Neural progenitor cell (in vitro differentiated cells): ENCODE results near the gene PRSS36. TPM values are rescaled to one million over a fixed set of nuclear protein-coding genes. Genes with fewer than 3 reads are reported as not detected.

Experiments
- DNase-seq: peaks from one replicate; pipeline ENCODE4 v3.0.0-alpha.2; 2016; ENCODE audit warnings: low spot score
- H2AFZ ChIP-seq: fragments of 200-600 bp; sonication (generic); replicated peaks from 2 replicates; pipeline ENCODE4 v1.6.1; 2016; ENCODE audit warnings: antibody characterized with exemption
- H3F3A ChIP-seq: fragments of 200-600 bp; sonication (generic); 2 replicates; pipeline ENCODE4 v1.6.1; 2016; ENCODE audit warnings: antibody characterized with exemption, low read depth
- H3K27ac ChIP-seq: fragments of 200-600 bp; sonication (generic); 2 replicates; pipeline ENCODE4 v1.5.1; 2016; ENCODE audit warnings: mild to moderate bottlenecking
- H3K27me3 ChIP-seq: fragments of 200-600 bp; sonication (generic); 2 replicates; pipeline ENCODE4 v1.6.1; 2016; ENCODE audit warnings: mild to moderate bottlenecking, moderate library complexity
- H3K36me3 ChIP-seq: fragments of 200-600 bp; sonication (generic); 2 replicates; pipeline ENCODE4 v1.5.1; 2016
- H3K4me1 ChIP-seq: fragments of 200-600 bp; sonication (generic); 2 replicates; pipeline ENCODE4 v1.6.1; 2016; ENCODE audit warnings: mixed run types
- H3K4me2 ChIP-seq: fragments of 200-600 bp; sonication (generic); 2 replicates; pipeline ENCODE4 v1.6.1; 2016
- H3K4me3 ChIP-seq: fragments of 200-600 bp; sonication (generic); 2 replicates; pipeline ENCODE4 v1.5.1; 2016
- H3K79me2 ChIP-seq: fragments of 200-600 bp; sonication (generic); 2 replicates; pipeline ENCODE4 v1.6.1; 2016; ENCODE audit warnings: low read depth
- H3K9ac ChIP-seq: fragments of 200-600 bp; sonication (generic); 2 replicates; pipeline ENCODE4 v1.6.1; 2016
- H3K9me3 ChIP-seq: fragments of 200-600 bp; sonication (generic); 2 replicates; pipeline ENCODE4 v1.5.1; 2016; ENCODE audit warnings: low read depth
- H4K20me1 ChIP-seq: fragments of 200-600 bp; sonication (generic); 2 replicates; pipeline ENCODE4 v1.6.1; 2016; ENCODE audit warnings: low read depth
- H3K27ac Mint-ChIP-seq: 3 replicates; pipeline ENCODE4 v1.8.0; 2021; ENCODE audit warnings: mixed read lengths
- H3K27me3 Mint-ChIP-seq: 2 replicates; pipeline ENCODE4 v1.8.0; 2022; ENCODE audit warnings: low read depth, mild to moderate bottlenecking, inconsistent platforms, moderate library complexity, mixed read lengths; ENCODE audit not compliant: insufficient read depth
- H3K36me3 Mint-ChIP-seq: 3 replicates; pipeline ENCODE4 v1.8.0; 2021; ENCODE audit warnings: mixed read lengths
- H3K4me1 Mint-ChIP-seq: 3 replicates; pipeline ENCODE4 v1.8.0; 2021; ENCODE audit warnings: mixed read lengths
- H3K4me3 Mint-ChIP-seq: 3 replicates; pipeline ENCODE4 v1.8.0; 2021; ENCODE audit warnings: mild to moderate bottlenecking, moderate library complexity, mixed read lengths
- H3K9me3 Mint-ChIP-seq: 3 replicates; pipeline ENCODE4 v1.8.0; 2020; ENCODE audit warnings: mixed read lengths
- CTCF ChIP-seq: fragments of 200-600 bp; sonication (generic); IDR thresholded peaks from 2 replicates; pipeline ENCODE4 v1.5.1; 2017; ENCODE audit warnings: antibody characterized with exemption, mild to moderate bottlenecking
- EZH2 ChIP-seq: fragments of 200-600 bp; sonication (generic); IDR thresholded peaks from 2 replicates; pipeline ENCODE4 v1.6.1; 2017; ENCODE audit warnings: antibody characterized with exemption, mild to moderate bottlenecking, moderate library complexity
- EZH2phosphoT487 ChIP-seq: fragments of 200-600 bp; sonication (generic); IDR thresholded peaks from 2 replicates; pipeline ENCODE4 v1.6.1; 2017; ENCODE audit warnings: antibody characterized with exemption
- total RNA-seq: library from RNA; depleted of rRNA; stranded (reverse); fragments of >200 nt; gene quantifications from 2 replicates; pipeline ENCODE4 v1.2.3, GENCODE V29; 2015; ENCODE audit warnings: low replicate concordance

The PRSS36 gene
- total RNA-seq, 1 donor from 2014 or later, result 0.30 TPM

- H3K36me3 ChIP-seq, result no peaks in the 10 kb centered on the region
- no peaks in the 10 kb centered on the region for H3K9me3 Mint-ChIP-seq
- H3K9me3 ChIP-seq, result no peaks in the 10 kb centered on the region
- peaks cover 3% of the 10 kb centered on the region for H3K79me2 ChIP-seq
- TF ChIP-seq EZH2 (no peak), EZH2phosphoT487 (no peak), CTCF (no peak)
- no peaks in the 10 kb centered on the region for H3K27me3 ChIP-seq
- peaks cover 5% of the 10 kb centered on the region for H3K4me1 ChIP-seq
- H3K4me1 Mint-ChIP-seq, result peaks cover 12% of the 10 kb centered on the region
- H3K27ac ChIP-seq, result no peak overlapping the region
- no peak overlapping the region for H2AFZ ChIP-seq
- peaks cover 16% of the 10 kb centered on the region for H3K36me3 Mint-ChIP-seq
- H3K4me3 Mint-ChIP-seq, result peak overlapping the region; percentile 89
- H3K9ac ChIP-seq, result no peak overlapping the region
- no peak overlapping the region for H3K4me3 ChIP-seq
- peaks cover 6% of the 10 kb centered on the region for H3K27me3 Mint-ChIP-seq
- peaks cover 16% of the 10 kb centered on the region for H3F3A ChIP-seq
- no peak overlapping the region for H3K4me2 ChIP-seq
- no peak for DNase-seq
- peaks cover 3% of the 10 kb centered on the region for H4K20me1 ChIP-seq
- H3K27ac Mint-ChIP-seq, result no peak overlapping the region
Observed at GRCh38 chr16:31109622-31110021, 40.2 kb downstream of the PRSS36 start.

- Mint-ChIP-seq H3K36me3 (peaks cover 16% of the 10 kb centered on the region), H3K4me1 (peaks cover 12% of the 10 kb centered on the region), H3K9me3 (no peaks in the 10 kb centered on the region), H3K27ac (no peak overlapping the region), H3K27me3 (peaks cover 3% of the 10 kb centered on the region), H3K4me3 (peak overlapping the region; percentile 89)
- H3K27me3 ChIP-seq, result no peaks in the 10 kb centered on the region
- DNase-seq, result no peak
- H3K4me1 ChIP-seq, result peaks cover 5% of the 10 kb centered on the region
- H3F3A ChIP-seq, result peaks cover 13% of the 10 kb centered on the region
- no peaks in the 10 kb centered on the region for H3K36me3 ChIP-seq
- H2AFZ ChIP-seq, result peak overlapping the region; percentile 87
- no peaks in the 10 kb centered on the region for H3K9me3 ChIP-seq
- H3K9ac ChIP-seq, result peak overlapping the region; percentile 70
- TF ChIP-seq EZH2, result no peak
- no peak for TF ChIP-seq EZH2phosphoT487
- TF ChIP-seq CTCF, result no peak
- no peaks in the 10 kb centered on the region for H4K20me1 ChIP-seq
- peaks cover 3% of the 10 kb centered on the region for H3K79me2 ChIP-seq
- H3K4me2 ChIP-seq, result peak overlapping the region; percentile 96
- H3K4me3 ChIP-seq, result peak overlapping the region; percentile 99
- H3K27ac ChIP-seq, result no peak overlapping the region
Observed at GRCh38 chr16:31108794-31109558, 40.9 kb downstream of the PRSS36 start.

DNA sequence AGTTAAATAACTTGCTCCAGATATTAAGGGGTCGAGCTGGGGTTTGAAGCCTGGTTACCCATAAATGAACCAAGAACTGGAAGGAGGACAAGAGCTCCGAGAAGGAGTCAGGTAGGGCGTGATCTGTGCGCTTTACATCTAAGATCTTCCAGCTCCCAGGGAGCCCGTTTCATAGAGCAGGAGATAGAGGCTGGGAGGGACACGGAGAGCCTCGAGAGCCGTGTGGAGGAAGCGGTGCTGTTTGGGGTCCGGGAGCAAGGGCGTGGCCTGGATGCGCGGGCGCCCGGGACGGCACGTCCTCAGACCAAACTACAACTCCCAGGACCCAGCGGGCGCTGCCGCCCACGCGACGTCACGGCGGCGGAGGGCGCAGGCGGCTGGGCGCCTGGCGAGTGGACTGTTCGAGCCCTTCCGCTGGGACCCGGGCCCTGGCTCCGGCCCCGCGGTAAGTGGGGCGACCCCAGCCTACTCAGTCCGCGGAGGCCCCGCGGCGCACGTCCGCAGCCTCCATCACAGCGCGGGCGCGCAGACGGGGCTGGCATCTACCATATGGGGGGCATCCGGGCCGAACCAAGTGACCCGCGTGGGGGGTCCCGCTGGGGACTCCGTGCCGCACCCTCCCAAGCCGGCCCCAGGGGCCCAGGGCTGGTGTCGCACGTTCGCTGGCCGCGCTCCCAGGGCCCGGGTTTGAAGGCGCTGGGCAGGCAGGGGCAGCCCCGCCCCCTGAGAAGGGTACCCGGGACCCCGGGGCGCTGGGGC is 41.7 kb downstream of the PRSS36 start, which contains the start of gene BCKDK:
BCKDK (plus strand) TSS at position 352 of the 759 bp plus-strand sequence. CDS start 838 bp downstream, outside the sequence.
- no peak within 1 kb of the TSS for H3K27ac ChIP-seq
- TF ChIP-seq EZH2 (no peak), CTCF (no peak), EZH2phosphoT487 (no peak)
- H3K4me1 Mint-ChIP-seq, result peaks cover 12% of the 10 kb centered on the region

More for the DNA sequence above, 41.7 kb downstream of the PRSS36 start, which contains the start of gene BCKDK:
- Histone ChIP-seq H3K4me2 (peak within 1 kb of the TSS; percentile 96), H3K9ac (peak within 1 kb of the TSS; percentile 70), H3K27me3 (no peaks in the 10 kb centered on the region), H3F3A (peaks cover 13% of the 10 kb centered on the region), H4K20me1 (no peaks in the 10 kb centered on the region), H3K79me2 (peaks cover 3% of the 10 kb centered on the region), H3K36me3 (no peaks in the 10 kb centered on the region), H3K9me3 (no peaks in the 10 kb centered on the region), H3K4me3 (peak within 1 kb of the TSS; percentile 99), H3K4me1 (peaks cover 5% of the 10 kb centered on the region), H2AFZ (peak within 1 kb of the TSS; percentile 87)
- Mint-ChIP-seq H3K27ac (peak within 1 kb of the TSS; percentile 83), H3K27me3 (peaks cover 3% of the 10 kb centered on the region), H3K9me3 (no peaks in the 10 kb centered on the region), H3K4me3 (peak within 1 kb of the TSS; percentile 90), H3K36me3 (peaks cover 13% of the 10 kb centered on the region)
- DNase-seq, result peak; percentile 83
